Panc1 (cell line): ENCODE measurements around the gene KAT8. TPM values are rescaled to one million over a fixed set of nuclear protein-coding genes. Genes with fewer than 3 reads are reported as not detected.

Source experiments
- ATAC-seq: fragments of 200-7000 bp; cut with Tn5 transposase; 2 replicates; pipeline ENCODE4 v1.9.1; 2020; ENCODE audit warnings: mild to moderate bottlenecking, moderate library complexity
- BruUV-seq: library from RNA; stranded (reverse); fragments of 400-500 nt; replicated peaks from 2 replicates; lab custom pipeline; 2021; lab: Mats Ljungman, UMichigan
- CTCF ChIA-PET: fragments of 300-600 bp; sonication (Branson Sonifier 250); formaldehyde crosslinking; loops from one replicate; lab custom pipeline; 2022; ENCODE audit warnings: antibody characterized with exemption; lab: Charles Lee
- POLR2A ChIA-PET: fragments of 300-600 bp; sonication (Branson Sonifier 250); formaldehyde crosslinking; loops from one replicate; lab custom pipeline; 2022; ENCODE audit warnings: antibody characterized with exemption; lab: Charles Lee
- DNase-seq: peaks from one replicate; pipeline ENCODE4 v3.0.0-alpha.2; 2010; ENCODE audit warnings: low read depth, low spot score
- H3K27ac ChIP-seq: 2 replicates; pipeline ENCODE4 v1.5.1; 2011; ENCODE audit warnings: mild to moderate bottlenecking, low read length, inconsistent platforms
- H3K27me3 ChIP-seq: fragments of 200-500 bp; sonication (Bioruptor generic); 2 replicates; pipeline ENCODE4 v1.6.0; 2014; ENCODE audit warnings: low read length, inconsistent platforms; ENCODE audit not compliant: control insufficient read depth, insufficient read depth
- H3K36me3 ChIP-seq: fragments of 200-500 bp; sonication (Bioruptor generic); 2 replicates; pipeline ENCODE4 v1.5.1; 2014; ENCODE audit warnings: inconsistent platforms, mild to moderate bottlenecking, low read length, moderate library complexity; ENCODE audit not compliant: control insufficient read depth, insufficient read depth
- H3K4me1 ChIP-seq: 2 replicates; pipeline ENCODE4 v1.5.1; 2011; ENCODE audit warnings: inconsistent platforms, mild to moderate bottlenecking, low read length, moderate library complexity; ENCODE audit not compliant: control insufficient read depth, insufficient read depth
- H3K4me3 ChIP-seq, 2 experiments: 2 replicates each; pipeline ENCODE4 v1.5.1; 2011 to 2012; ENCODE audit warnings: low read depth in 2 of 2, low read length in 2 of 2, mild to moderate bottlenecking in 2 of 2, inconsistent platforms in 1 of 2, moderate library complexity in 1 of 2
- H3K9me3 ChIP-seq: fragments of 200-500 bp; sonication (Bioruptor generic); 2 replicates; pipeline ENCODE4 v1.5.1; 2014; ENCODE audit warnings: low read depth, mild to moderate bottlenecking, inconsistent platforms, low read length, moderate library complexity; ENCODE audit not compliant: control insufficient read depth, insufficient read depth
- CTCF ChIP-seq: fragments of 450-650 bp; IDR thresholded peaks from 2 replicates; pipeline ENCODE4 v1.5.1; 2017; ENCODE audit warnings: mild to moderate bottlenecking
- POLR2AphosphoS5 ChIP-seq: IDR thresholded peaks from 2 replicates; pipeline ENCODE4 v1.6.1; 2012; ENCODE audit warnings: mild to moderate bottlenecking, low read depth, low read length, moderate library complexity
- REST ChIP-seq, 2 experiments: IDR thresholded peaks; 2 replicates each; pipeline ENCODE4 v1.6.1; 2011 to 2012; ENCODE audit warnings: low read depth in 2 of 2, control low read depth in 1 of 2, low read length in 1 of 2, mild to moderate bottlenecking in 1 of 2, moderate library complexity in 1 of 2; ENCODE audit not compliant: insufficient read depth in 1 of 2
- SIN3A ChIP-seq: IDR thresholded peaks from 2 replicates; pipeline ENCODE4 v1.6.1; 2012; ENCODE audit warnings: low read depth, mild to moderate bottlenecking, low read length, moderate library complexity, borderline replicate concordance; ENCODE audit not compliant: insufficient read depth
- TCF7L2 ChIP-seq: IDR thresholded peaks from 2 replicates; pipeline ENCODE4 v1.6.1; 2011; ENCODE audit warnings: mild to moderate bottlenecking, low read depth, low read length, inconsistent platforms
- in situ Hi-C: cut with HindIII; loops from 2 replicates; pipeline ENCODE4 v1.10.0; 2016; ENCODE audit warnings: low sequenced_read_pairs, low pct_unique_long_range_greater_than_20kb
- intact Hi-C: fragments of 100-400 bp; cut with micrococcal nuclease; formaldehyde crosslinking; loops from one replicate; pipeline ENCODE4 v1.10.0; 2022; ENCODE audit not compliant: unreplicated experiment
- total RNA-seq: library from RNA; stranded (reverse); gene quantifications from one replicate; pipeline ENCODE4 v1.2.1, GENCODE V29; 2021; ENCODE audit not compliant: unreplicated experiment

The KAT8 gene
- total RNA-seq, 1 experiment from 2014 or later = 48.3 TPM

GRCh38 chr16:31087481-31087880 is 30.0 kb upstream of the KAT8 start:
- POLR2A ChIA-PET = no interaction called here
- no TSS peak for BruUV-seq
- TF ChIP-seq TCF7L2 (no peak), REST (IDR thresholded peaks at IDR 0.05; ENCODE audit: insufficient read depth in 1 of 2, low read depth in 2 of 2, low read length in 1 of 2) (no peak), SIN3A (no peak), POLR2AphosphoS5 (no peak), CTCF (no peak)
- no peak overlapping the region for H3K4me3 ChIP-seq
- H3K27ac ChIP-seq = no peak overlapping the region
- intact Hi-C loops = no loop called here
- no peaks in the 10 kb centered on the region for H3K27me3 ChIP-seq
- no peaks in the 10 kb centered on the region for H3K9me3 ChIP-seq
- in situ Hi-C loops = no loop called here
- CTCF ChIA-PET = interaction anchor here (0.6 kb wide), 2 partner anchors 39 to 355 kb away, joined by 5 to 8 read pairs; partner anchors contain the start of gene ZNF843
- H3K4me1 ChIP-seq = no peaks in the 10 kb centered on the region; the same call in 1 of the 2 replicates
- DNase-seq = no peak
- no peak for ATAC-seq
- H3K36me3 ChIP-seq = no peaks in the 10 kb centered on the region

DNA sequence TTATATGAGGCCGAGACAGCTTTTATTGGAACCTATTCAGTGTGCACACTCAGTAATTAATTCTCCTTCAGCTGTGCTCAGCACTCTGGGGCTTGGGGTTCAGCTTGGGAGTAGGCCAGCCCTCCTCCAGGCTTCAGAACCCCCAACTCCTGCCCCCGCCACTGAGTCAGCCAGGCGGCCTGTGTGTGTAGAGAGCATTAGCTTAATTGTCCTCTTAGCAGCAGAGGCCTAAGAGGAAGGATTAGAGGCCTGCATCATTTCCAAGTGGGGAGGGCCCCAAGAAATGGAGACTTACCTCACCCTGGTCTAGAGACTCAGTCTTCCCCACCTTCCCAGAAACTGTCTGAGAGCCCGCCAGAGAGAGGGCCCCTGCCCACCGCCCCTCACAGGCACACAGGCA is 29.5 kb upstream of the KAT8 start:
- Histone ChIP-seq H3K27me3 (no peaks in the 10 kb centered on the region), H3K4me1 (no peaks in the 10 kb centered on the region; the same call in 1 of the 2 replicates), H3K4me3 (no peak overlapping the region), H3K9me3 (no peaks in the 10 kb centered on the region), H3K27ac (no peak overlapping the region), H3K36me3 (no peaks in the 10 kb centered on the region)
- ATAC-seq (no peak), DNase-seq (no peak)
- no TSS peak for BruUV-seq
- CTCF ChIA-PET = interaction anchor here (0.6 kb wide), 2 partner anchors 39 to 355 kb away, joined by 5 to 8 read pairs; partner anchors contain the start of gene ZNF843
- in situ Hi-C loops (no loop called here), intact Hi-C loops (no loop called here)
- POLR2A ChIA-PET = no interaction called here
- TF ChIP-seq TCF7L2 = no peak
- TF ChIP-seq POLR2AphosphoS5 = no peak
- no peak for TF ChIP-seq CTCF
- TF ChIP-seq SIN3A = no peak
- no peak for TF ChIP-seq REST (IDR thresholded peaks at IDR 0.05; ENCODE audit: insufficient read depth in 1 of 2, low read depth in 2 of 2, low read length in 1 of 2)
